Duodenal mucosa (tissue), 2 donors: ENCODE data around the gene NFKBIE.

Experiments
- H3K27ac ChIP-seq: one replicate; pipeline ENCODE4 v1.7.0; 2013; ENCODE audit warnings: low read depth, low read length
- H3K27me3 ChIP-seq, 2 donors: one replicate each; pipeline ENCODE4 v1.7.0; 2013; ENCODE audit warnings: low read length in 2 of 2, control low read depth in 1 of 2; ENCODE audit not compliant: insufficient read depth in 2 of 2, control insufficient read depth in 1 of 2
- H3K36me3 ChIP-seq, 2 donors: one replicate each; pipeline ENCODE4 v1.7.0; 2013; ENCODE audit warnings: low read length in 2 of 2, control low read depth in 1 of 2; ENCODE audit not compliant: insufficient read depth in 2 of 2, control insufficient read depth in 1 of 2
- H3K4me1 ChIP-seq, 2 donors: one replicate each; pipeline ENCODE4 v1.7.0; 2013; ENCODE audit warnings: low read length in 2 of 2, control low read depth in 1 of 2; ENCODE audit not compliant: insufficient read depth in 2 of 2, control insufficient read depth in 1 of 2
- H3K4me3 ChIP-seq, 2 donors: one replicate each; pipeline ENCODE4 v1.7.0; 2013; ENCODE audit warnings: low read length in 2 of 2, low read depth in 1 of 2
- H3K9ac ChIP-seq, 2 donors: one replicate each; pipeline ENCODE4 v1.7.0; 2013; ENCODE audit warnings: low read length in 2 of 2, low read depth in 1 of 2
- H3K9me3 ChIP-seq, 2 donors: one replicate each; pipeline ENCODE4 v1.7.0; 2013; ENCODE audit warnings: low read length in 2 of 2, control low read depth in 1 of 2; ENCODE audit not compliant: control insufficient read depth in 1 of 2

Gene NFKBIE

DNA sequence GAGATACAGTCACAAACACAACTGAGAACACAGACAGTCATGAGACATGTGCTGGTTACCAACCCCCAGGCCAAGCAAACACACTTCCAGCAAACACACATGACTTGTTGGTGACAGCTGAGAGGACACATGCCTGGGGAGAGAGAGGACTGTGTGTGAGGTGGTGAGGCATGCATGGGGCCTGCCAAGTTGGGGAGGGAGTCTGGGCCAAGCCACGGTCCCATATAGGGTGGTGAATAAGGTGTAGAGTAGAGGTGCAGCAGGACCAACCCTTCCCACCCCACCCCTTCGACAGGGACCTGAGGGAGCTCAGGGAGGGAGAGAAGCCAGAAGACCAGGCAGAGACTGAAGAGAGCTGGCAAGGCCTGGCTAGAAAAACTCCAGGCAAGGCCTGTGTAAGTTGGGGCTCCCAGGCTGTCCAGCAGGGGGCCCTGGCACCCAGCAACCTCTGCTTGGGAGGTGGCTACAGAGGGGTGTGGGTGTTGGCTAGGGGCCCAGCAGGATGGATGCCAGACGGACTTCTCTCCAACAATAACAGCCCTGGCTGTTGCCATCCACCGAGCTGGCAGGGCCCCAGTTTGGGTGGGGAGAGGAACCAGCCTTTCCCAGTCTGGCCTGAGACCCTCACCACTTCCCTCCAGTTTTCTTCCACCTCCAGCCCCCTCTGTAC lies 43.9 kb downstream of the NFKBIE start:
- Histone ChIP-seq H3K27ac (peak overlapping the region; percentile 70), H3K9me3 (no peaks in the 10 kb centered on the region), H3K4me1 (peaks cover 58 to 61% of the 10 kb centered on the region in 2 donors), H3K4me3 (no peak overlapping the region), H3K27me3 (no peaks in the 10 kb centered on the region), H3K36me3 (no peaks in the 10 kb centered on the region), H3K9ac (peak overlapping the region; percentile 32 to 46)

DNA sequence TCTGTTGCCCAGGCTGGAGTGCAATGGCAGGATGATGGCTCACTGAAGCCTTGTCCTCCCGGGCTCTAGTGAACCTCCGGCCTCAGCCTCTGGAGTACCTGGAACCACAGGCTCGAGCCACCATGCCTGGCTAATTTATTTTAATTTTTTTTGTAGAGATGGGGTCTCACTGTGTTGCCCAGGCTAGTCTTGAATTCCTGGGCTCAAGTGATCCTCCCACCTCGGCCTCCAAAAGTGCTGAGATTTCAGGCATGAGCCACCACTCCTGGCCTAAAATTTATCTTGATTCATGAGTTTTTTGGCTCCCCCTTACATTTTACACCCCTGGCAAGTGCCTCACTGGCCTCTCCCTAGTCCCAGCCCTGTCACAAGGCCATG lies 44.4 kb downstream of the NFKBIE start:
- Histone ChIP-seq H3K36me3 (no peaks in the 10 kb centered on the region), H3K27me3 (no peaks in the 10 kb centered on the region), H3K27ac (no peak overlapping the region), H3K4me3 (no peak overlapping the region), H3K4me1 (peaks cover 55 to 58% of the 10 kb centered on the region in 2 donors), H3K9me3 (no peaks in the 10 kb centered on the region), H3K9ac (peak overlapping the region in 1 of 2 donors; percentile 32)

DNA sequence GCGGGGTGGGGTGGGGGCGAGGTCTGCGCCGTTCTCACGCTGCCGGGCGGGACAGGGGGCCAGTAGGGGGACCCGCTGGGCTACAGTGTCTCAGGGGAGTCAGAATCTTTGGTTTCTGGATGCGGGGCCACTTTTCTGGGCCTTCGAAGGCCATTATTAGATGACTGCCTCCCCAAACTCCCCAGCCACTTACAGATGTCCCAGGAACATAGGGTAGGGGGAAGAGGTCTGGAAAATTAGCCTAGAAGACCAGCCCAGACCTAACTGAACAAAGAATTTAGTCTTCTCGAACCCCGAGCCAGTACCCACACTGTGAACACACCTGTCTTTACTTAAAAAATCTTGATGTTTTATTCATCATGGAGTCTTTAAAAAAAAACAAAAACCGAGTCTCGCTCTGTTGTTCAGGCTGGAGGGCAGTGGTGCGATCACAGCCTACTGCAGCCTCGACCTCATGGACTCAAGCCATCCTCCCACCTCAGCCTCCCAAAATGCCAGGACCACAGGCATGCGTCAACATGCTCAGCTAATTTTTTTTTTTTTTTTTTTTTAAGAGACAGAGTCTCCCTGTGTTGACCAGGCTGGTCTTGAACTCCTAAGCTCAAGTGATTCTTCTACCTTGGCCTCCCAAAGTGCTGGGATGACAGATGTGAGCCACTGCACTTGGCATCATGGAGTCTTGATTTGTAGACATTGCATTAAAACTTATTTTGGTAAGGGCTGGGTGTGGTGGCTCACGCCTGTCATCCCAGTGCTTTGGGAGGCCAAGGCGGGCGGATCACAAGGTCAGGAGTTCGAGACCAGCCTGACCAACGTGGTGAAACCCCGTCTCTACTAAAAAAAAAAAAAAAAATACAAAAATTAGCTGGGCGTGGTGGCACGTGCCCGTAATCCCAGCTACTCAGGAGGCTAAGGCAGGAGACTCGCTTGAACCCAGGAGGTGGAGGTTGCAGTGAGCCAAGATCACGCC lies 45.3 kb downstream of the NFKBIE start:
- peaks cover 49 to 54% of the 10 kb centered on the region in 2 donors for H3K4me1 ChIP-seq

DNA sequence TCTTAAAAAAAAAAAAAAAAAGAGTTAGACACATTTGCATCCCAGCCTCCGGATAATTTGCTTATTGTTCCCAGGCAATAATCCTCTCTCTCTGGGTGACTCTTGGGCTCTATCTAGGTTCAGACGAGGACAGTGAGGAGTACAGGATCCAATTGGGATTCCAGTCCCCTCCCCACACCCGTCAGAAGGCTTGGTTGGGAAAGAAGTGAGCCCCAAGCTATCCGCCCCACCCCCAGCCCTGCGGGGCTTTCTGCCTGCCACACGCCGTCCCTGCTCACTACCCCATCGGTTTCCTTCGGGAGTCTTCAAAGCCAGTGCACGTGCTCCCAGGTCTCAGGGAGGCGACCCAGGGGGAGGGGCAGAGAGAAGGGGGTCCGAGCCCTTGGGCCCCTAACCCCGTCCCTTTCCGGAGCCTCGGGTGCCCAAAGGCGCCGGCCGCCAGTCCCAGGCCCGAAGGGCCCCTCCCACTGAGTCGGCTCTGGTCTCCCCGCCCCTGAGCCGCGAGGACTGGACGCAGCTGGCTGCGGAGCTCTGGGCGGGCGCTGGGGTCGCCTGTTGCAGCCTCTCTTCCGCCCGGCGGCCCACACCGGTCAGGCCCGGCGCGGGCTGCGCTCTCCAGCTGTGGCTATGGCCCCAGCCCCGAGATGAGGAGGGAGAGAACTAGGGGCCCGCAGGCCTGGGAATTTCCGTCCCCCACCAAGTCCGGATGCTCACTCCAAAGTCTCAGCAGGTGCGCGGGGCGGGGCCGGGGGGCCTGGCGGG lies 46.1 kb downstream of the NFKBIE start:
- Histone ChIP-seq H3K27me3 (no peaks in the 10 kb centered on the region), H3K9me3 (no peaks in the 10 kb centered on the region), H3K36me3 (no peaks in the 10 kb centered on the region), H3K4me1 (peaks cover 42 to 47% of the 10 kb centered on the region in 2 donors), H3K9ac (peak overlapping the region; percentile 52 to 57), H3K4me3 (peak overlapping the region; percentile 63 to 68), H3K27ac (peak overlapping the region; percentile 67)

More for the DNA sequence above, 45.3 kb downstream of the NFKBIE start:
- Histone ChIP-seq H3K27me3 (no peaks in the 10 kb centered on the region), H3K9me3 (no peaks in the 10 kb centered on the region), H3K36me3 (no peaks in the 10 kb centered on the region), H3K9ac (no peak overlapping the region), H3K27ac (peak overlapping the region; percentile 28), H3K4me3 (peak overlapping the region; percentile 51 to 52)

DNA sequence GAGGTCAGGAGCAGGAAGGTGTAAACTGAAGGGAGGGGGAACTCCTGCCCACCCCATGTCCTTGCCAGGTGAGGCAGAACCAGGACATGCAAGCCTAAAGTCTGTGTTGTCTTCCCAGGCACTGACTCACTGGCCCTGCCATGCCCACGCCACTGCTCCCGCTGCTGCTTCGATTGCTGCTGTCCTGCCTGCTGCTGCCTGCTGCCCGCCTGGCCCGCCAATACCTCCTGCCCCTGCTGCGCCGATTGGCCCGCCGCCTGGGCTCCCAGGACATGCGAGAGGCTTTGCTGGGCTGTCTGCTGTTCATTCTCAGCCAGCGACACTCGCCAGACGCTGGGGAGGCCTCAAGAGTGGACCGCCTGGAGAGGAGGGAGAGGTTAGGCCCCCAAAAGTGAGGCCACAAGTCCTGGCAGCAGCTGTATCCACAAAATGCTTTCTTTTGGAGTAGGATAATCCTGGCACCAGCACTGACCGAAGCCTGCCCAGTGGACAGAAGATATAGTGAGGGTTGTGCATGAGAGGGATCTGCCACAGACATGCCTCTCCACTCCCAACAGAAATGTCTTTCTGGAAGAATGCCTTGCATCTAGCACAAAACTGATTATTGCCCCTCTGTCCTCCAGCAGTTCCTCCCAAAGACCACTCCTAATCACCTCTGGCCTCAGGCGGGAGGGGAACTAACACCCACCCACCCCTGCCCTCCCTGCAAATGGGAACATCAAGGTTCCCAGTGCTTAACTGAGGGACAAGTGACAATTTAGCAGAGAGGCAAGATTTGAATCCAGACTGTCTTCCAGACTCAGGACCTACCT lies 47.8 kb downstream of the NFKBIE start:
- H3K9ac ChIP-seq, result peak overlapping the region in 1 of 2 donors; percentile 12
- H3K27me3 ChIP-seq, result no peaks in the 10 kb centered on the region
- H3K4me3 ChIP-seq, result no peak overlapping the region
- H3K27ac ChIP-seq, result no peak overlapping the region
- no peaks in the 10 kb centered on the region for H3K9me3 ChIP-seq
- H3K4me1 ChIP-seq, result peaks cover 31 to 37% of the 10 kb centered on the region in 2 donors
- no peaks in the 10 kb centered on the region for H3K36me3 ChIP-seq

DNA sequence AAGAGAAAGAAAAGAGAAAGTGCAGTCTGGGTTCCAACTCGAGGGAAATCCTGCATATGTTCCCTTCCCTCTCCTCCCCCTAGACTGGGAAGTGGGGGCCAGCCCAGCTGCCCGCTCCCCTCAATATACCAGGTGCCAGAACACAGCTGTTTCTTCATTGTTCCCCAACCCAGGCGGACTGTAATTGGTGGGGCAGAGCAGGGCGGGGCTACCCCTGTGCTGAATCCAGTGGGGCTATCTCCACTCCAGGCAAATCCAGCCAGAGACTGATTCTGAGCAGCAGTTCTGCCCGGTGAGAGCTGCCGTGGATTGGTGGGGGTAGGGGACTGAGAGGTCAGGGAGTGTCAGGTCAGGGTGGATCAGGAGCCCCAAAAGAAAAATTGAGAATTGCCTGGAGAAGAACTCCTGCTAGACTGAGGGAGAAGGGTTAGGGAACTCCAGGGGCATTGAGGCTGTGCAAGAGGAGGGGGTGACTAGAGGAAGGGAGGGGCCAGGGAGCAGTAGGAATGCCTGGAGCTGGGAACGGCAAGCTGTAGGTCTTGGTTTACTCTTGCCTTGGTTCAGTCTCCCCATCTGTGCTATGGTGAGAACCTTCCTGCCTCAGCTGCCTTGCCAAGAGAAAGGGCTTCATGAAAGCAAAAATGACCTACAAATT lies 48.5 kb downstream of the NFKBIE start, which contains the start of gene MYMX:
MYMX (plus strand) TSS at position 250 of the 655 bp plus-strand sequence. CDS start 546 bp downstream, outside the sequence.
- no peaks in the 10 kb centered on the region for H3K27me3 ChIP-seq
- no peaks in the 10 kb centered on the region for H3K36me3 ChIP-seq
- H3K27ac ChIP-seq, result no peak within 1 kb of the TSS
- H3K4me1 ChIP-seq, result peaks cover 26 to 33% of the 10 kb centered on the region in 2 donors
- peak within 1 kb of the TSS in 1 of 2 donors; percentile 12 for H3K9ac ChIP-seq
- H3K9me3 ChIP-seq, result no peaks in the 10 kb centered on the region
- H3K4me3 ChIP-seq, result no peak within 1 kb of the TSS

DNA sequence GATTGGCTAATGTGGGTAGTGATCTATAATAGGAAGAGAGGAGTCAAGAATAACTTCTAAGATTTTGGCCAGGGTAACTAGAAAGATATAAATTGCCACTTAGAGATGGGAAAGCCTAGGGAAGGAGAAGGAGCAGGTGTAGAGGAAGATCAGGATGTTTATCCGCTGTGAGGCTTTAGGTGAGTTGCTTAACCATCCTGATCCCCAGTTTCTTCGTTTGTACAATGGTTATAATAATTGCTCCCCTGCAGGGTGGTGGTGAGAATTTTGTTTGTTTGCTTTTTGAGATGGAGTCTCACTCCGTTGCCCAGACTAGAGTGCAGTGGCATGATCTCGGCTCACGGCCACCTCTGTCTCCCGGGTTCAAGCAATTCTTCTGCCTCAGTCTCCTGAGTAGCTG lies 51.0 kb downstream of the NFKBIE start:
- no peak overlapping the region for H3K27ac ChIP-seq
- H3K36me3 ChIP-seq, result no peaks in the 10 kb centered on the region
- H3K27me3 ChIP-seq, result no peaks in the 10 kb centered on the region
- no peaks in the 10 kb centered on the region for H3K9me3 ChIP-seq
- peaks cover 18 to 23% of the 10 kb centered on the region in 2 donors for H3K4me1 ChIP-seq
- H3K4me3 ChIP-seq, result no peak overlapping the region
- H3K9ac ChIP-seq, result no peak overlapping the region

DNA sequence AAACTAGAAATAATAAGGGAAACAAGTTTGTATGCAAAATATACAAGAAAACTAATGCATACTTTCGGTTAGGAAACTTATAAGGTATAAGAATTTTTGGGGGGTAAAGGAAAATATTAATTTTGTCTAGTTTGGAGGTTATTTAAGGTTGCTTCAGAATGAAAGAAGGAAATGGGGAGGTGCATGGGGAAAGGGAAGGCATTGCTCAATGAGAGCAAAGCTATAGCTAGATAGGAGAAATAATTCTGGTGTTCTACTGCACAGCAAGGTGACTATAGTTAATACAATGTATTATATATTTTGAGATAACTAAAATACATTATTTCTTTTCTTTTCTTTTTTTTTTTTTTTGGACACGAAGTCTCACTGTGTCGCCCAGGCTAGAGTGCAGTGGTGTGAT lies 54.1 kb downstream of the NFKBIE start:
- Histone ChIP-seq H3K36me3 (no peaks in the 10 kb centered on the region), H3K27me3 (no peaks in the 10 kb centered on the region), H3K4me3 (no peak overlapping the region), H3K4me1 (no peaks in the 10 kb centered on the region), H3K27ac (no peak overlapping the region), H3K9me3 (no peaks in the 10 kb centered on the region), H3K9ac (no peak overlapping the region)
